GM21515 (cell line): ENCODE measurements around the gene ZDHHC11B.

Experiments
- ATAC-seq: cut with Tn5 transposase; IDR thresholded peaks from one replicate; pipeline ENCODE4 v1.9.1; 2021; ENCODE audit not compliant: unreplicated experiment

Gene ZDHHC11B

GRCh38 chr5:675871-676698, 108.4 kb downstream of the ZDHHC11B start:
- no peak for ATAC-seq

GRCh38 chr5:675111-675870, 109.2 kb downstream of the ZDHHC11B start:
- no peak for ATAC-seq

- ATAC-seq = no peak
These were observed 109.9 kb downstream of the ZDHHC11B start for GRCh38 chr5:674630-675011.

- ATAC-seq = no peak
These were observed 110.5 kb downstream of the ZDHHC11B start for GRCh38 chr5:673831-674629.

GRCh38 chr5:673161-673830, 111.2 kb downstream of the ZDHHC11B start:
- ATAC-seq = no peak

- ATAC-seq = no peak
These were observed 112.0 kb downstream of the ZDHHC11B start for GRCh38 chr5:672329-673160.

GRCh38 chr5:671459-672328, 112.8 kb downstream of the ZDHHC11B start:
- ATAC-seq = peak; percentile 59

GRCh38 chr5:670396-671270, 113.9 kb downstream of the ZDHHC11B start:
- ATAC-seq = no peak

- ATAC-seq = no peak
These were observed 114.6 kb downstream of the ZDHHC11B start for GRCh38 chr5:669842-670395.

GRCh38 chr5:669111-669841, 115.3 kb downstream of the ZDHHC11B start:
- no peak for ATAC-seq

GRCh38 chr5:668283-668995, 116.1 kb downstream of the ZDHHC11B start:
- ATAC-seq = no peak

GRCh38 chr5:666816-667498, 117.6 kb downstream of the ZDHHC11B start:
- no peak for ATAC-seq

- ATAC-seq = no peak
These were observed 118.4 kb downstream of the ZDHHC11B start for GRCh38 chr5:665956-666711.

- ATAC-seq = no peak
These were observed 119.0 kb downstream of the ZDHHC11B start for GRCh38 chr5:665541-665955.

- no peak for ATAC-seq
These were observed 119.6 kb downstream of the ZDHHC11B start for GRCh38 chr5:664994-665360.
